ENCODE measurements around the gene GALNTL6.

GALNTL6 gene

GRCh38 chr4:172232966-172233365 is 419.8 kb downstream of the GALNTL6 start:
- H3K4me3 ChIP-seq (ENCODE audit: low read depth, low read length): no peak overlapping the region
- no peaks in the 10 kb centered on the region for H3K36me3 ChIP-seq
- H3K9me3 ChIP-seq: no peaks in the 10 kb centered on the region
- peak; percentile 48 for DNase-seq
- H3K27me3 ChIP-seq: no peaks in the 10 kb centered on the region
- H3K4me1 ChIP-seq: no peaks in the 10 kb centered on the region
- TF ChIP-seq, protein P1, sequence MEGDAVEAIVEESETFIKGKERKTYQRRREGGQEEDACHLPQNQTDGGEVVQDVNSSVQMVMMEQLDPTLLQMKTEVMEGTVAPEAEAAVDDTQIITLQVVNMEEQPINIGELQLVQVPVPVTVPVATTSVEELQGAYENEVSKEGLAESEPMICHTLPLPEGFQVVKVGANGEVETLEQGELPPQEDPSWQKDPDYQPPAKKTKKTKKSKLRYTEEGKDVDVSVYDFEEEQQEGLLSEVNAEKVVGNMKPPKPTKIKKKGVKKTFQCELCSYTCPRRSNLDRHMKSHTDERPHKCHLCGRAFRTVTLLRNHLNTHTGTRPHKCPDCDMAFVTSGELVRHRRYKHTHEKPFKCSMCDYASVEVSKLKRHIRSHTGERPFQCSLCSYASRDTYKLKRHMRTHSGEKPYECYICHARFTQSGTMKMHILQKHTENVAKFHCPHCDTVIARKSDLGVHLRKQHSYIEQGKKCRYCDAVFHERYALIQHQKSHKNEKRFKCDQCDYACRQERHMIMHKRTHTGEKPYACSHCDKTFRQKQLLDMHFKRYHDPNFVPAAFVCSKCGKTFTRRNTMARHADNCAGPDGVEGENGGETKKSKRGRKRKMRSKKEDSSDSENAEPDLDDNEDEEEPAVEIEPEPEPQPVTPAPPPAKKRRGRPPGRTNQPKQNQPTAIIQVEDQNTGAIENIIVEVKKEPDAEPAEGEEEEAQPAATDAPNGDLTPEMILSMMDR (IDR thresholded peaks at IDR 0.05; ENCODE audit: low read depth, low read length): peak; percentile 64

- no peak overlapping the region for H3K4me3 ChIP-seq (ENCODE audit: low read depth, low read length)
- no peaks in the 10 kb centered on the region for H3K9me3 ChIP-seq
- no peaks in the 10 kb centered on the region for H3K4me1 ChIP-seq
- no peaks in the 10 kb centered on the region for H3K27me3 ChIP-seq
- TF ChIP-seq, protein P1 (IDR thresholded peaks at IDR 0.05; ENCODE audit: low read depth, low read length): no peak
- no peak for DNase-seq
- no peaks in the 10 kb centered on the region for H3K36me3 ChIP-seq
Observed at GRCh38 chr4:172243551-172243950, 430.3 kb downstream of the GALNTL6 start.

DNA sequence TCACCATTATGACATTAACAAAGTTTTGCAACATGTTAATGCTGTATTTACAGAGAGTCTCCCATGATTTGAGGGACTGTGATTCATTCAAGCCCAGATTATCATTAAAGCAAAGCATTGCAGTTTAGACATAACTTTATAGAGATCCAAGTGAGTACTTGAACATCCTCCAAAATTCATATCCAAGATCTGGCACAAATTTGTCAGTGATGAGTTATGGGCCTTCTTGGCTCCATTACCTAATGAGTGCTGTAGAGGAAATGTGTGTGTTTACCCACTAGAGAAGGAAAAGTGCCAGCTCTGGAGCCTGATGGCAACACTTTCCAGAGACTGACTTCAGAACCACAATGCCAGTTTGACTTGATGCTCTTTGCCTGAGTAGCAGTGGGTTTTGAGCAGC is 432.3 kb downstream of the GALNTL6 start:
- H3K27me3 ChIP-seq: no peaks in the 10 kb centered on the region
- no peak overlapping the region for H3K4me3 ChIP-seq (ENCODE audit: low read depth, low read length)
- no peaks in the 10 kb centered on the region for H3K4me1 ChIP-seq
- no peaks in the 10 kb centered on the region for H3K9me3 ChIP-seq
- H3K36me3 ChIP-seq: no peaks in the 10 kb centered on the region
- TF ChIP-seq, protein P1 (IDR thresholded peaks at IDR 0.05; ENCODE audit: low read depth, low read length): no peak
- no peak for DNase-seq

- no peak for DNase-seq
- no peaks in the 10 kb centered on the region for H3K4me1 ChIP-seq
- TF ChIP-seq, protein P1 (IDR thresholded peaks at IDR 0.05; ENCODE audit: low read depth, low read length): no peak
- H3K9me3 ChIP-seq: no peaks in the 10 kb centered on the region
- H3K27me3 ChIP-seq: no peaks in the 10 kb centered on the region
- no peak overlapping the region for H3K4me3 ChIP-seq (ENCODE audit: low read depth, low read length)
- H3K36me3 ChIP-seq: no peaks in the 10 kb centered on the region
Observed at GRCh38 chr4:172253409-172253808, 440.2 kb downstream of the GALNTL6 start.

- Histone ChIP-seq H3K9me3 (no peaks in the 10 kb centered on the region), H3K36me3 (no peaks in the 10 kb centered on the region), H3K4me3 (ENCODE audit: low read depth, low read length) (no peak overlapping the region), H3K27me3 (no peaks in the 10 kb centered on the region), H3K4me1 (no peaks in the 10 kb centered on the region)
- no peak for DNase-seq
- TF ChIP-seq, protein P1 (IDR thresholded peaks at IDR 0.05; ENCODE audit: low read depth, low read length): no peak
Observed at GRCh38 chr4:172256820-172257219, 443.6 kb downstream of the GALNTL6 start.

GRCh38 chr4:172270397-172270796 is 457.2 kb downstream of the GALNTL6 start:
- TF ChIP-seq, protein P1 (IDR thresholded peaks at IDR 0.05; ENCODE audit: low read depth, low read length): no peak
- Histone ChIP-seq H3K36me3 (no peaks in the 10 kb centered on the region), H3K9me3 (no peaks in the 10 kb centered on the region), H3K4me1 (0 out of 2 replicates have a peak, but pooled peaks cover 3% of the 10 kb centered on the region), H3K27me3 (no peaks in the 10 kb centered on the region), H3K4me3 (ENCODE audit: low read depth, low read length) (no peak overlapping the region)
- peak; percentile 9 for DNase-seq

Measured in BE2C (cell line).